Measurements from ENCODE around the gene STXBP4. TPM values are rescaled to one million over a fixed set of nuclear protein-coding genes. Genes with fewer than 3 reads are reported as not detected.

Gene STXBP4
- total RNA-seq, 1 experiment from 2014 or later, result 16.8 TPM

- no peak overlapping the region for H3K27ac Mint-ChIP-seq (ENCODE audit: unreplicated experiment)
- no peak for DNase-seq
- POLR2A ChIA-PET, result no interaction called here
- H3K9me3 Mint-ChIP-seq (ENCODE audit: unreplicated experiment), result no peaks in the 10 kb centered on the region
- BruUV-seq (replicated peaks), result no TSS peak
- no peaks in the 10 kb centered on the region for H3K27me3 ChIP-seq (replicated peaks; ENCODE audit: control insufficient read depth, insufficient read depth, low read length)
- no peak overlapping the region for H3K4me3 Mint-ChIP-seq (ENCODE audit: unreplicated experiment)
- peaks cover 10% of the 10 kb centered on the region; the same call in 1 of the 2 replicates for H3K4me1 ChIP-seq
- no peaks in the 10 kb centered on the region for H3K36me3 Mint-ChIP-seq (ENCODE audit: insufficient read depth, unreplicated experiment)
- H3K27me3 Mint-ChIP-seq (ENCODE audit: insufficient read depth, unreplicated experiment), result no peaks in the 10 kb centered on the region
- TF ChIP-seq CTCF (IDR thresholded peaks at IDR 0.05; ENCODE audit: insufficient read depth in 1 of 2, low read depth in 1 of 2, low read length in 1 of 2, severe bottlenecking in 1 of 2, unreplicated experiment in 1 of 2), result no peak
- H3K4me3 ChIP-seq (ENCODE audit: low read depth, low read length), result no peak overlapping the region
- CTCF ChIA-PET, result no interaction called here
- no peaks in the 10 kb centered on the region for H3K4me1 Mint-ChIP-seq (ENCODE audit: low read depth, unreplicated experiment)
- H3K9me3 ChIP-seq, result no peaks in the 10 kb centered on the region
- no peaks in the 10 kb centered on the region for H3K36me3 ChIP-seq (ENCODE audit: control insufficient read depth, insufficient read depth, low read length)
- intact Hi-C loops (cut with micrococcal nuclease; ENCODE audit: unreplicated experiment), result no loop called here
Observed at GRCh38 chr17:55158439-55158838, 189.9 kb downstream of the STXBP4 start.

GRCh38 chr17:55159251-55159650 is 190.7 kb downstream of the STXBP4 start:
- intact Hi-C loops (cut with micrococcal nuclease; ENCODE audit: unreplicated experiment), result no loop called here
- H3K9me3 ChIP-seq, result no peaks in the 10 kb centered on the region
- DNase-seq, result no peak
- Mint-ChIP-seq H3K4me1 (ENCODE audit: low read depth, unreplicated experiment) (no peaks in the 10 kb centered on the region), H3K9me3 (ENCODE audit: unreplicated experiment) (no peaks in the 10 kb centered on the region), H3K4me3 (ENCODE audit: unreplicated experiment) (no peak overlapping the region), H3K27me3 (ENCODE audit: insufficient read depth, unreplicated experiment) (no peaks in the 10 kb centered on the region), H3K36me3 (ENCODE audit: insufficient read depth, unreplicated experiment) (no peaks in the 10 kb centered on the region), H3K27ac (ENCODE audit: unreplicated experiment) (no peak overlapping the region)
- H3K27me3 ChIP-seq (replicated peaks; ENCODE audit: control insufficient read depth, insufficient read depth, low read length), result no peaks in the 10 kb centered on the region
- POLR2A ChIA-PET, result no interaction called here
- no peak overlapping the region for H3K4me3 ChIP-seq (ENCODE audit: low read depth, low read length)
- CTCF ChIA-PET, result no interaction called here
- H3K36me3 ChIP-seq (ENCODE audit: control insufficient read depth, insufficient read depth, low read length), result no peaks in the 10 kb centered on the region
- no peak for TF ChIP-seq CTCF (IDR thresholded peaks at IDR 0.05; ENCODE audit: insufficient read depth in 1 of 2, low read depth in 1 of 2, low read length in 1 of 2, severe bottlenecking in 1 of 2, unreplicated experiment in 1 of 2)
- H3K4me1 ChIP-seq, result peaks cover 10% of the 10 kb centered on the region; the same call in 1 of the 2 replicates
- no TSS peak for BruUV-seq (replicated peaks)

DNA sequence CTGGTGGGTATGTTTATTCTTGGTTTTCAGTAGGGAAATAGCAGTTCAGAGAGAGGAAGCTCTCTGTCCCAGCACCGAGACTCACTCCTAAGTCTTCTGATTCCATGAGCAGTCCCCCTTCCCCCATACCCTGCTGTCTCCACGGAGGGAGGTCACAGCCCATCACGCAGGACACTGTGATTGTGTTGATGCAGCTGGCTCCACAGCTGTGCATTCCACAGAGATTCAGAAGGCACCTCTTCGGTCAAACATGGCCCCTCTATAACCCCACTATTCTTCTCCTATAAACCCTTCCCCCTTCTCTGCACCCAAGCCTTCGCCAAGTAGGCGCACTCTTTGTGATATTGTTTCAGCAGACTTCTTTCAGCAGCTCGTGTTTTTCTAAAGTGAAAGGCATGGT is 191.9 kb downstream of the STXBP4 start:
- BruUV-seq (replicated peaks), result no TSS peak
- Histone ChIP-seq H3K9me3 (no peaks in the 10 kb centered on the region), H3K4me1 (peaks cover 10% of the 10 kb centered on the region; the same call in 1 of the 2 replicates), H3K27me3 (replicated peaks; ENCODE audit: control insufficient read depth, insufficient read depth, low read length) (no peaks in the 10 kb centered on the region), H3K36me3 (ENCODE audit: control insufficient read depth, insufficient read depth, low read length) (no peaks in the 10 kb centered on the region), H3K4me3 (ENCODE audit: low read depth, low read length) (no peak overlapping the region)
- Mint-ChIP-seq H3K27me3 (ENCODE audit: insufficient read depth, unreplicated experiment) (no peaks in the 10 kb centered on the region), H3K27ac (ENCODE audit: unreplicated experiment) (no peak overlapping the region), H3K4me3 (ENCODE audit: unreplicated experiment) (no peak overlapping the region), H3K36me3 (ENCODE audit: insufficient read depth, unreplicated experiment) (no peaks in the 10 kb centered on the region), H3K9me3 (ENCODE audit: unreplicated experiment) (no peaks in the 10 kb centered on the region), H3K4me1 (ENCODE audit: low read depth, unreplicated experiment) (no peaks in the 10 kb centered on the region)
- no peak for TF ChIP-seq CTCF (IDR thresholded peaks at IDR 0.05; ENCODE audit: insufficient read depth in 1 of 2, low read depth in 1 of 2, low read length in 1 of 2, severe bottlenecking in 1 of 2, unreplicated experiment in 1 of 2)
- ChIA-PET POLR2A (no interaction called here), CTCF (no interaction called here)
- no peak for DNase-seq
- intact Hi-C loops (cut with micrococcal nuclease; ENCODE audit: unreplicated experiment), result no loop called here

All from Caco-2 (cell line).